ENCODE measurements around the gene RFTN1. TPM values are rescaled to one million over a fixed set of nuclear protein-coding genes. Genes with fewer than 3 reads are reported as not detected.

RFTN1 gene
- total RNA-seq, 1 donor from 2014 or later, result 6.4 TPM

DNA sequence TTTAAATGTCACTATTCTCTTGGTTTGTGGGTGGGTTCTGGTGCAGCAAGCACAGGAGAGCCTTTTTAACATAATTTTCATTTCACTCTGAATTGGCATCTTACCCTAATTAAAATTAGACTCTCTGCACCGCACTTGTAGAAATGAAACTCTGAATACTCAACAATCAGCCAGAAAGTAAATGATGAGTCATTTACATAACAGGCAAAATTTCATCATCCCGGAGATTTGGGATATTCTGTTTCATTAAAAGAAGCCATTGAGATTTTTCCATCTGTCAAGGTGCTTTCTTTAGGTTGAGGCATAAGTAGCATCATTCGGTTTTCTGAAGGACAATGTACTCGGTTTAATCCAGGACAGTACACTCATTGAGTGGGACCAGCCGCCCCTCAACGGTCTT lies 111.0 kb downstream of the RFTN1 start:
- peaks cover 13% of the 10 kb centered on the region for H3K9me3 Mint-ChIP-seq (ENCODE audit: unreplicated experiment)
- H3K4me1 Mint-ChIP-seq (ENCODE audit: low read depth, unreplicated experiment), result peaks cover 37% of the 10 kb centered on the region
- no peaks in the 10 kb centered on the region for H3K36me3 Mint-ChIP-seq (ENCODE audit: unreplicated experiment)
- H3K27ac Mint-ChIP-seq (ENCODE audit: unreplicated experiment), result no peak overlapping the region
- TF ChIP-seq, protein P1, sequence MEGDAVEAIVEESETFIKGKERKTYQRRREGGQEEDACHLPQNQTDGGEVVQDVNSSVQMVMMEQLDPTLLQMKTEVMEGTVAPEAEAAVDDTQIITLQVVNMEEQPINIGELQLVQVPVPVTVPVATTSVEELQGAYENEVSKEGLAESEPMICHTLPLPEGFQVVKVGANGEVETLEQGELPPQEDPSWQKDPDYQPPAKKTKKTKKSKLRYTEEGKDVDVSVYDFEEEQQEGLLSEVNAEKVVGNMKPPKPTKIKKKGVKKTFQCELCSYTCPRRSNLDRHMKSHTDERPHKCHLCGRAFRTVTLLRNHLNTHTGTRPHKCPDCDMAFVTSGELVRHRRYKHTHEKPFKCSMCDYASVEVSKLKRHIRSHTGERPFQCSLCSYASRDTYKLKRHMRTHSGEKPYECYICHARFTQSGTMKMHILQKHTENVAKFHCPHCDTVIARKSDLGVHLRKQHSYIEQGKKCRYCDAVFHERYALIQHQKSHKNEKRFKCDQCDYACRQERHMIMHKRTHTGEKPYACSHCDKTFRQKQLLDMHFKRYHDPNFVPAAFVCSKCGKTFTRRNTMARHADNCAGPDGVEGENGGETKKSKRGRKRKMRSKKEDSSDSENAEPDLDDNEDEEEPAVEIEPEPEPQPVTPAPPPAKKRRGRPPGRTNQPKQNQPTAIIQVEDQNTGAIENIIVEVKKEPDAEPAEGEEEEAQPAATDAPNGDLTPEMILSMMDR (IDR thresholded peaks at IDR 0.05; ENCODE audit: partially characterized antibody, unreplicated experiment), result no peak
- no peak overlapping the region for H3K4me3 Mint-ChIP-seq (ENCODE audit: unreplicated experiment)
- DNase-seq, result no peak
- H3K27me3 Mint-ChIP-seq (ENCODE audit: unreplicated experiment), result peaks cover 11% of the 10 kb centered on the region

DNA sequence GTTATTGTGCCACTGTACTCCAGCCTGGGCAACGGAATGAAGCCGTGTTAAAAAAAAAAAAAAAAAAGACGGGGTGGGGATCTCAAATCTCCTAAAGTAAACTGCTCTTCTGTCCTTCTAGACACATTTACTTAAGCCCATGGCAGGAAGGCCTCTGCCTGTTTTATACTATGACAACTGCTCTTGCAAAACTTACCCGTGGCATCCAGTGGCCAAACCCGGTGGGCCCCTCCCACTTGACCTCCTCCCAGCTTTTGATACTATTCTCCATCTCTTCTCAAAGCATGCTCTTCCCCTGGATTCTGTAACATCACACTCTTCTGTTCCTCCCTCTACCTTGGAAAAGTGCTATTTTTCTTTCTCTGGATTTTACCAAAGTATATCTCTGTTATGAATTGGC lies 112.2 kb downstream of the RFTN1 start:
- H3K27me3 Mint-ChIP-seq (ENCODE audit: unreplicated experiment), result peaks cover 11% of the 10 kb centered on the region
- TF ChIP-seq, protein P1 (IDR thresholded peaks at IDR 0.05; ENCODE audit: partially characterized antibody, unreplicated experiment), result no peak
- H3K36me3 Mint-ChIP-seq (ENCODE audit: unreplicated experiment), result no peaks in the 10 kb centered on the region
- peak overlapping the region; percentile 5 for H3K4me3 Mint-ChIP-seq (ENCODE audit: unreplicated experiment)
- peaks cover 37% of the 10 kb centered on the region for H3K4me1 Mint-ChIP-seq (ENCODE audit: low read depth, unreplicated experiment)
- H3K27ac Mint-ChIP-seq (ENCODE audit: unreplicated experiment), result peak overlapping the region; percentile 6
- no peak for DNase-seq
- H3K9me3 Mint-ChIP-seq (ENCODE audit: unreplicated experiment), result peaks cover 13% of the 10 kb centered on the region

DNA sequence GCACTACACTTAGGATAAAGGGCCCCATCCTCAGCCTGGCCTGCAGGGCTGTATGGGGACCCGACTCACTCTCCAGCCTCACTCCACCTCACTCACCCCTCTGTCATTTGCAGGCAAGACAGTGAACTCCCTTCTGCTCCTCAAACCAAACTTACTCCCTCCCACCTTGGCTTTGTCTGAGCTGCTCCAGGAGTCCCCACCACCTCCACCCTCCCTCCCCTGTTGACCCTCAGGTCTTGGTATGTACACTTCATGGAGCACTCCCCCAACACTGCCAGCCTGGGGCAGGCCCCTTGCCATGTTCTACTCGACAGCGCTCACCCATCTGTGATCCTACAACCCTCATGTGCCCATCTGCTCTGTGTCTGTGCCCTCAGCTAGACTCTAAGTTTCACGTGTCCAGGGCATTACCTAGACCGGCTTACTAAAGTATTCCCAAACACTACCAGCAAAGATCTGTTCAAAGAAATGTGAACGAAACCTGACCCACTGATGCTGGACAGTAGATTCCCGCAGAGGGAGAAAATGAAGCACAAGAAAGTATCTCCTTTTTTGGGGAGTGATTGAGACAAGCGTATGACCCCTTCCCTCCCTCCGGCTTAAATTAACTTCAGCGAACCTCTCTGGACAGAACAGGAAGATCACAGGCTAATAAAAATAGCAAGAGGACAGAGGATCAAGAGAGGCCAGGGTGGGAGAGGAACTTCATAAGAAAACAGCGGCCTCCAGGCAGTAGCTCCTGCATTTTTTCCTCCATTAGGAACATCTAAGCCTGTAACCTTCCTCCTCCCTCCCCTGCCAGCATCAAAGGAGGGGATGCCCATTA lies 113.2 kb downstream of the RFTN1 start:
- peaks cover 11% of the 10 kb centered on the region for H3K27me3 Mint-ChIP-seq (ENCODE audit: unreplicated experiment)
- peak overlapping the region; percentile 93 for H3K27ac Mint-ChIP-seq (ENCODE audit: unreplicated experiment)
- TF ChIP-seq, protein P1 (IDR thresholded peaks at IDR 0.05; ENCODE audit: partially characterized antibody, unreplicated experiment), result no peak
- no peaks in the 10 kb centered on the region for H3K36me3 Mint-ChIP-seq (ENCODE audit: unreplicated experiment)
- peak overlapping the region; percentile 72 for H3K4me3 Mint-ChIP-seq (ENCODE audit: unreplicated experiment)
- no peak for DNase-seq
- H3K9me3 Mint-ChIP-seq (ENCODE audit: unreplicated experiment), result peaks cover 13% of the 10 kb centered on the region
- H3K4me1 Mint-ChIP-seq (ENCODE audit: low read depth, unreplicated experiment), result peaks cover 37% of the 10 kb centered on the region

DNA sequence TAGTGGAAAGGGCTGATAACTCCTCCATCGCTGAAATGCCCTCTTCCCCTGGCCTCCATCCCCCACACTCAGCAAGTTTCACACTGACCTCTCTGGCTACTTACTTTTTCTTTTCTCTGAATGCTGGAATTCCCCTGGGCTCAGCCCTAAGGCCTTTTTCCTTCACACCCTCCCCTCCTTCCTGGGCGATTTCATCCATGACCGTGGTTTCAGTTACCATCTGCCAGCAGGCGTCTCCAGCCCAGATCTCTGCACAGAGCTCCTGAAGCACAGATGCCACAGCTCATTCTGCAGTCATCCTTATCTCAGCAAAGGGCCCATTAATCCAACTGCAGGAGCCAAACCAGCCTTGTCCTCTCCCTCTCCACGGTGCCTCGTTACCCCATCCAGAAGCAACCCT lies 114.0 kb downstream of the RFTN1 start:
- Mint-ChIP-seq H3K4me1 (ENCODE audit: low read depth, unreplicated experiment) (peaks cover 30% of the 10 kb centered on the region), H3K27ac (ENCODE audit: unreplicated experiment) (peak overlapping the region; percentile 93), H3K9me3 (ENCODE audit: unreplicated experiment) (peaks cover 13% of the 10 kb centered on the region), H3K27me3 (ENCODE audit: unreplicated experiment) (peaks cover 11% of the 10 kb centered on the region), H3K36me3 (ENCODE audit: unreplicated experiment) (no peaks in the 10 kb centered on the region), H3K4me3 (ENCODE audit: unreplicated experiment) (peak overlapping the region; percentile 72)
- TF ChIP-seq, protein P1 (IDR thresholded peaks at IDR 0.05; ENCODE audit: partially characterized antibody, unreplicated experiment), result no peak
- DNase-seq, result peak; percentile 65

DNA sequence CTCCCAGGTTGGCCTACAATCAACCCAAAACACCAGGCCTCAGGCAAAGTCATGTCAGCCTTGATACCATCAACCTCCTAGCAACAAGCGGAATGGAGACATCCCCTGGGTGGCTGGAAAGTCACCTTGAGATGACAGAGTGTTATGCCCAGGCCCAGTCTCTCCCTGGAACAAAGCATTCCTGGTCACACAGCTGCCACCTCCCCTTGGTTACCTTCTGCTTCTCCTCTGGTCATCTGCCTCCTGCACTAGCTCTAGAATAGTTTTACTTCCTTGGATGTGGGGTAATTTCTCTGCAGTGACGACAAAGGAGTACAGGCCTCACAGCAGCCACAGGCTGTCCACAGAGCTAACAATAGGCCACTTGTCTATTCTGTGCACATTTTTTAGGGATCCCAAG lies 114.9 kb downstream of the RFTN1 start:
- Mint-ChIP-seq H3K4me1 (ENCODE audit: low read depth, unreplicated experiment) (peaks cover 30% of the 10 kb centered on the region), H3K4me3 (ENCODE audit: unreplicated experiment) (no peak overlapping the region), H3K27me3 (ENCODE audit: unreplicated experiment) (peaks cover 11% of the 10 kb centered on the region), H3K36me3 (ENCODE audit: unreplicated experiment) (no peaks in the 10 kb centered on the region), H3K9me3 (ENCODE audit: unreplicated experiment) (peaks cover 13% of the 10 kb centered on the region), H3K27ac (ENCODE audit: unreplicated experiment) (peak overlapping the region; percentile 83)
- TF ChIP-seq, protein P1 (IDR thresholded peaks at IDR 0.05; ENCODE audit: partially characterized antibody, unreplicated experiment), result no peak
- DNase-seq, result no peak
